Esophagus mucosa (tissue), 1 donor: Measurements from ENCODE around the gene TAMM41. TPM values are rescaled to one million over a fixed set of nuclear protein-coding genes. Genes with fewer than 3 reads are reported as not detected.
A peak's percentile ranks its signal among the peaks of the same experiment; 100 is the strongest.
"Not testable (repeated sequence)": the region's sequence is repeated elsewhere in the genome, so short reads cannot be mapped to it uniquely, and the experiment has no call there.

ENCODE experiments used
- ATAC-seq: fragments of 200-7000 bp; cut with Tn5 transposase; one replicate; pipeline ENCODE4 v1.9.1; 2020
- total RNA-seq: library from RNA; stranded (reverse); gene quantifications from one replicate; pipeline ENCODE4 v1.2.4, GENCODE V29; 2023
- donor health status: DM: yes; HTN: yes; CAD: no.

The TAMM41 gene
- total RNA-seq, 1 donor from 2014 or later: 13.6 TPM

DNA sequence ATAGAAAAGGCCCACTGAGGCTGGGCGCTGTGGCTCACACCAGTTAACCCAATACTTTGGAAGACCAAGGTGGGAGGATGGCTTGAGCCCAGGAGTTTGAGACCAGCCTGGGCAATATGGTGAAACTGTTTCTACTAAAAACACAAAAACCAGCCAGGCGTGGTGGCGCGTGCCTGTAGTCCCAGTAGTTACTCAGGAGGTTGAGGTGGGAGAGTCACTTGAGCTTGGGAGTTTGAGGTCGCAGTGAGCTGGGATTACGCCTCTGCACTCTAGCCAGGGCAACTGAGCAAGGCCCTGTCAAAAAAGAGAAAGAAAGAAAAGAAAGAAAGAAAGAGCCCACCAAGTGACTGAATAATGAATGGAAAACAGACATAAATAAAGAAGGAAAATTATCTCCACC is 32.0 kb downstream of the TAMM41 start:
- no peak for ATAC-seq

DNA sequence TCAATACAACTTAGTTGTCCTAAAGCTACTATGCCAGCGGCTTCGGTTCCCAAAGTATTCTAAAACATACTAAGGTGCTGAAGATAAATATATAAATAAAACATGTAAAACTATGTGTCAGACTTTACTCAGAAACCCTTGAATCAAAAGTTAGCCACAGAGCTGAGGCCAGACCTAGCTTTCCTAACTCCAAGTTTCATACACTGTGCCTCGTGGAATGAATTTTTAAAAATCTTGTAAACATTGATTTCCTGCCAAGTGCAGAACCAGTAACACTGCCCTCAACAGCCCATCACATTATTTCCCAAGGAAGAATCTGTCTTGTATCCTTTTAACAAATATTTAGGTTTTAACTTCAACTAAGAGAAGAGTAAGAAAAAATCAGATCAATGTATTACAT is 36.4 kb downstream of the TAMM41 start:
- no peak for ATAC-seq

DNA sequence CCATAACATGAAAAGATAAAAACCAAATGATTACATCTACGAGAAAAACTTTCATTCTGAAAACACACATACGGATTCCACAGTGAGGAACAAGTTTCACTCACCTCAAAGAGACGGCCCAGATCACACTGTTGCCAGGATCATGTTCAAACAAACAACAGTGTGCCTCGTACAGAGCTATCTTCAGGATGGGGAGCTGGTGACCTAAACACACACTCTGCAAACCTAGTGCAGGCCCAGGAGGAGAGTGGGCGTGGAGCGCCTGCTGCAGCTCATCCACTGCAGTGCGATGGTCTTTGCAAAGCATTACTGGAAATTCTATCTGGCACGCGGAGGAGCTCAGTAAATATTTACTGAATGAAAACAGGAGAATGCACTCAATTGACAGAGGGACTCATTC is 38.5 kb downstream of the TAMM41 start:
- no peak for ATAC-seq

DNA sequence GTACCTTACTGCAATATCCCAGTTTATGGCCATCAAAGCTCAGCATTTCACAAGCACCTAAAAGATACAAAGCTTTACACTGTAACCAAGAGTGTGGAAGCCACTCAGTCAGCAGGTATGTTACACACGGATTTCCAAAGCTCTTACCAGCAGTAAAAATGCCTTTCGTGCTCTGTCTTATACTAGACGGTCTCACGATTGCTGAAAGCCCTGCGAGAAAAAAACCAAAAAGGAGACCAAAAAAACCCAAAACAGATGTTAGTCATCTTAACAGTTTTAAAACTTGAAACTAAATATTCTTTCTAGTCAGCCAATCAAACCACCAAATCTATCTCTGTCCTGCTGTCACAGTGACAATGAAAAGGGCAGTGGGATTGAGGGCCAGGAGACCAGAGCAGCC is 39.0 kb downstream of the TAMM41 start:
- ATAC-seq: no peak

DNA sequence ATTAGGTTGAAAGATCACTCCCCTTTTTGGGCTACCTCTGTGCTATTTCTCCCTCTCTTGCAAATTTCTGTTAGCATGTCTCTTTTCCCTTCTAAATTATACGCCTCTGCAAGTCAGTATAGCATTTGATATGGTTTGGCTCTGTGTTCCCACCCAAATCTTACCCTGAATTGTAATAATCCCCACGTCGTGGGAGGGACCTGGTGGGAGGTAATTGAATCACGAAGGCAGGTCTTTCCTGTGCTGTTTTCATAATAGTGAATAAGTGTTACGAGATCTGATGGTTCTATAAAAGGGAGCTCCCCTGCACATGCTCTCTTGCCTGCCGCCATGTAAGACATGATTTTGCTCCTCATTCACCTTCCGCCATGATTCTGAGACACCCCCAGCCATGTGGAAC is 41.0 kb downstream of the TAMM41 start:
- no peak for ATAC-seq

DNA sequence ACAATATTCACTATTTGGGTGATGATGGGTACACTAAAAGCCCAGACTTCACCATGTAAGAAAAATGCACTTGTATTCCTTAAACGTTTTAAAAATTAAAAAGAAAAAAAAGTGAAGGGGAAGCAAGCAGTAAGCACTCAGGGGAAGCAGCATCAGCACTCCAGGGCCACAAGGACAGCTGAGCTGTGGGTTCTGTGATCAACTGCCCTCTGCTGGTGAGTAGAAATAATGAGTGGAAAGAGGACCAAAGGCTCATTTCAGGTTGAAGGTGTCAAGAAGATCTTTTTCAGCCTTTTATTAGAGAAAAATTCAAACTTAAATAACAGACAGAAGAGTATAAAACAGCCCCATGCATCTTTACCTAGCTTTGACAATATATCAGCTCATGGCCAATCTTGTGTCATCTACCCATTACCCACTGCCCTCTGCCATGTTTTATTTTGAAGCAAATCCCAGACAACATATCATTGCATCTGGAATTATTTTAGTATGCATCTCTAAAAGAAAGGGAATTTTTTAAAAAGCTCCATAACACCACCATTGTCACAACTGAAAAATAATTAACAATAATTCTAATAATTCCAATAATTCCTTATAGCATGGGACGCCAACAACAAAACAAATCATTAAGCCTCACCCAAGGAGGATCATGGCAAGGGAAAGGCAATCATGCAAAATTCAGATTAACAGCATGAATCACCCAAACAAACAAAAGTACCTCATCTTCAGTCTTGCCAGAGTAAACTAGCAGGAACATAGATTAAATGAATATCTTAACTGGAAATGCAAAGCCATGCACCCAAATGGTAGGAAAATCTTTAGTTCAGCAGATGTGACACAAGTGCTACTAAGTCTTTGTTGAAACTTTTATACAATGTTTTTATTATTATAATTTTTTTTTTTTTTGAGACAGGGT is 42.5 kb downstream of the TAMM41 start:
- ATAC-seq: peak; percentile 78

DNA sequence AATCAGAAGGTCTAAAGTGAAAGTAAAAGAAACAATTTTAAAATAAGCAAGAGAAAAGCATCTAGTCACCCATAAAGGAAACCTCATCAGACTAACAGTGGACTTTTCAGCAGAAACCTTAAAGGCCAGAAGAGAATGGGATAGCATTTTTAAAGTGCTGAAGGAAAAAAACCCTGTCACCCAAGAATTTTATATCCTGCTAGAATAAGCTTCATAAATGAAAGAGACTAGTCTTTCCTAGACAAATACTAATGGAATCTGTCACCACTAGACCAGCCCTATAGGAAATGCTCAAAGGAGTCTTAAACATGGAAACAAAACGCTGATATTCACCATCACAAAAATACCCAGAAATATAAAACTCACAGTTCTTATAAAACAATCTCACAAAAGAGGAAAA is 46.9 kb downstream of the TAMM41 start:
- ATAC-seq: no peak

DNA sequence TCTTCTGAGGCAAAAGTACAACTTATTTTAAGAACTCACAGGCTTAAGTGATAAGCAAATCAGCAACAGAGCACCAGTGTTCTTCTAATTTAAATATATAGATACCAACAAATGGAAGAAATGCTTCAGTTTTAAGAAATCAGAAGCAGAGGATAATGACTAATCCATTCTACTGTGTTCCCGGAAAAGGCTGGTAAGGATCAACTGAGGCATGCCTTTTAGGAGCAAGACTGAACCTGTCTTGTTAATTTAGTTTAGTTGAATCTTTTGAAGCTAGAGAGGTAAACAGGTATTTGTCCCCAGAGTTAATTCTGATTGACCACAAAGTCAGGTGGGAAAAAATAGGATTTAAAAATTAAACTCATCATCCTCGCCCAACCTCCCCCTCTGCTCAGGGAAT is 51.8 kb downstream of the TAMM41 start:
- ATAC-seq: peak; percentile 76

DNA sequence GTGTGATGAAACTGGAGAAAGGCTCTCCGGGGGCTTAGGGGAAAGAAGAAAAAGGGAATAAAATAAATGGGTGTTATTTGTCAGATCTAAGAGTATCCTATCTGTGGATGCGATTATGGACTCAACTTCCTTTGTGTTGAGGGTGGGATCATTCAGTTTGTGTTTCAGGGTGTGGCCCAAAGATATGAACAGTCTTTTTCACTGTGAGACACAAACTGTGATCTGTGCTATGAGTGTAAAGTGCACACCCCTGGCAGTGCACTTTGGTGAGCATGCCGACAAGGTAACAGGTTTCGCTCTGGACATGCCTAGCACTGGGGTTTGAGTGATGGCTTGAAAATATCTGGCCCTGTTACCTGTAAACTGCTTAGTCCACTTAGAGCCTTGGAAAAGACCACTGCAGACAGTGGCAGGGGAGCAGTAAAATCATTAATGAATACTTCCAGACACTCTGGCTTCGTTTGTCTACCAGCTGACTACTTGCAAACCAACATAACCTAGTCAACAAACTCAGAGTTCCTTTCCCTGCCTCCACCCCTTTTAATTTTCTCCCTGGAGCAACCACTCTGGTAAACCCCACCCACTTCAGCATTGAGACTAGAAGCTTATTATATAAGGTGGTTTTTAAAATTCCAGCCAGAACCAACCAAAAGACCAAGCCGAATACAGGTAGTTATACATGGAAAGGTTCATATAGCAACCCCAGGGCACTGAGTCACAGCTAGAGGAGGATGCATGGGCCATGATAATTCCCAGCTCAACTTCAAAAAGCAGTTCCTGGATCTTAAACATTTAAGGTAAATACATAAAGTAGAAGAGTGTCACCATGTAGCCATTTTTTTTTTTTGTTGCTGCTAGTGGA is 55.1 kb downstream of the TAMM41 start:
- ATAC-seq: peak; percentile 85

DNA sequence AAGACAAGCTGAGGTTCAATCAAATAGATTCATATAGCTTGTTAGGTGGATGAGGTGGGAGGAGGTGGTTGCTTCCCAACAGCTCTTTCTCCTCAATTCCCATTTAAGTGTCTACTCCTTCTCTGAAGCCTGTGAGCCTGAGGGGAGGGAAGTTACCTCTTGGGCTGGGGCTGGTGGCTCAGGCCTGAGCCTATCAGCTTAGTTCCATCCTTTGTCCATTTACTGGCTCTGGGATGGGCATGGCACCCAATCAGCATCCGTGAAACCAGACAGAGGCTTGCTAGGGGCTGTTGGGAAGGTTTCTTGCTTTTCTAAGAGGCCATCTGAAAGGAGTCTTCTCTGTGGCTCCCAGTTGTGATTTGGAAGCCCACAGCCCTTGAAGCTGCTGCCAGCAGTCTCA is 57.3 kb downstream of the TAMM41 start:
- no peak for ATAC-seq

DNA sequence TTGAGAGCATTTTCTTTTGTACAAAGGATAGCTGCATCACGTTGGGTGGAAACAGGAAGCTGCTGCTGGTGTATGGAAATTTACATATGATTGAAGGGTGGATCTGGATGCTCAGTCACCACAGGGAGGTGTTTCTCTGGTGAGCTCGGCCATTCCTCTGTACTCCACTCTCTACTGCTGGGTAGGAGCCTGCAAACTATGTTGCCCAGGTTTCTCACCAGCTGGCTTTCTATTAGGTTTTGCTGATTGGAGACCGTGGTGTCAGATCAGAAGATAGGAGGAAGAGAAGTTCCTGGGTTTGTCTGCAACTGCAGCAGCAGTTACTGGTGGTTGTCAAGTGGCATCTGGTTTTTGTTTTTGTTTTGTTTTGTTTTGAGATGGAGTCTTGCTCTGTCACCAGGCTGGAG is 61.7 kb downstream of the TAMM41 start:
- peak; percentile 33 for ATAC-seq

DNA sequence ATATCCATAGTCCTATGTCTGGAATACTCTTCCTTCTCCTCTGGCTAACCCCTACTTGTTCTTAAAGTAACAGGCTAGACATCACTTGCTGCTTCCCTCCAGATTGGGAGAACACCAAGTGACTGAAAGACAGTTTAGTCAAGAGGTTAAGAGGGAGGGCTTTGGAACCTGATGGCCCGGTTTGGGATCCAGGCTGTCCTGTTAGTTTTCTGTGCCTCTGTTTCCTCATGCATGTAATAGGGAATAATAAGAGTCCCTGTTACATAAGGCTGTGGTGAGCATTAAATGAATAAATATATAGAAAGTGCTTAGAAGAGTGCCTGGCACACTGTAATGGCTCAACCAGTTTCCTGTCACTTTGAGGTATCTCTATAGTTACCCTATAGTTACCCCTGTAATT is 66.3 kb downstream of the TAMM41 start:
- ATAC-seq: peak; percentile 81

DNA sequence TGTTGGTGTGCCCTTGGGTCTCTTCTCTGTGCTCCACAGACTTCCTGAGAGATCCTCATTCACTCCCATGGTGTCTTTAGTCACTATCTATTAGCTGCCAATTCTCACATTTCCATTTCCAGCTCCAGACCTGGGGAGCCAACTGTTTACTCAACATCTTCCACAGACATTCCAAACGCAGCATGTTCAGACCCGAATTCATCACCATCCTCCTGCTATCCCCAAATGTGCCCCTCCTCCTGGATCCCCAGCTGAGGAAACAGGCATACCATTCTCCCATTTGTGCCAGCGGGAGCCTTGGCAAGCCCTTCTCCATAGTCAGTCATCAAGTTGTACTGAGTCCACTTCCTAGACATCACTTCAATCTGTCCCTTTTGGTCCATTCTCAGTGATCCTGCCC is 67.1 kb downstream of the TAMM41 start:
- no peak for ATAC-seq

DNA sequence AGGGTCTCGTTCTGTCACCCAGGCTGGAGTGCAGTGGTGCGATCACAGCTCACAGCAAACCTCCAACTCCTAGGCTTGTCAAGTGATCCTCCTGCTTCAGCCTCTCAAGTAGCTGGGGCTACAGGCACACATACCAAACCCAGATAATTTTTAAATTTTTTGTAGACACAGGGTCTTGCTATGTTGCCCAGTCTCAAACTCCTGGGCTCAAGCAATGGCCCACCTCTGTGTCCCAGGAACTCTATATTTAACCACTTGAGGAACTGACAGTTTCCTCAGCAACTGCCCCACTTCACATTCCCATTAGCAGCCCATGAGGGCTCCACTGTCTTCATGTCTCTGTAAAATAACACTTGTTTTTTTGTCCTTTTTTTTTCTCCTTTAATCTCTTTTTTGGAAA is 68.4 kb downstream of the TAMM41 start:
- ATAC-seq: no peak

DNA sequence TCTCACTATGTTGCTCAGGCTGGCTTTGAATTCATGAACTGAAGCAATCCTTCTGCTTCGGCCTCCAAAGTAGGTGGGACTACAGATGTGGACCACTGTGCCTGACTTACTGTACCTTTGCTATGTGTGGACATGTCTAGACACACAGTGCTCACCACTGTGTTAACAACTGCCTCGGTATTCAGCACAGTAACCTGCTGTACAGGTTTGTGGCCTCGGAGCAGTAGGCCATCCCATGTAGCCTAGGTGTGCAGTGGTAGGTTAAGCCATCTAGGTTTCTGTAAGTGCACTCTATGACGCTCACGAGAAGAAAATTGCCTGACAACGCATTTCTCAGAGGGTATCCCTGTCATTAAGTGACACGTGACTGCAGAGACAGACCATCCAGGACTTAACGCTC is 70.3 kb downstream of the TAMM41 start:
- peak; percentile 90 for ATAC-seq

DNA sequence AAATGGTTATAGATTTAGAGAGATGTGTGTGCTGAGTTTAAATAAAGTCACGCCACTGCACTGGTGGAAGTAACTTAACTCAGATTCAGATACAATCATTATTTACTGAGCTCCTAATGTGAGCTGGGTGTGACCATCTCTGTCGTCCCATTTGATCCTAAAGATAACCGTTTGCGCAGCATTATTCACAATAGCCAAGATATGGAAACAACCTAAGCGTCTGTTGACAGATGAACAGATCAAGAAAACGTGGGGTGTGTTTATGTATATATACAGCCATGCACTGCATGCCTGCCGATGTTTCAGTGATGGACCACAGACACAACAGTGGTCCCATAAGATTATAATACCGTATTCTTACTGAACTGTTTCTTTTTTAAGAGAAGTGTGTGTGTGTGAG is 71.2 kb downstream of the TAMM41 start:
- ATAC-seq: no peak

DNA sequence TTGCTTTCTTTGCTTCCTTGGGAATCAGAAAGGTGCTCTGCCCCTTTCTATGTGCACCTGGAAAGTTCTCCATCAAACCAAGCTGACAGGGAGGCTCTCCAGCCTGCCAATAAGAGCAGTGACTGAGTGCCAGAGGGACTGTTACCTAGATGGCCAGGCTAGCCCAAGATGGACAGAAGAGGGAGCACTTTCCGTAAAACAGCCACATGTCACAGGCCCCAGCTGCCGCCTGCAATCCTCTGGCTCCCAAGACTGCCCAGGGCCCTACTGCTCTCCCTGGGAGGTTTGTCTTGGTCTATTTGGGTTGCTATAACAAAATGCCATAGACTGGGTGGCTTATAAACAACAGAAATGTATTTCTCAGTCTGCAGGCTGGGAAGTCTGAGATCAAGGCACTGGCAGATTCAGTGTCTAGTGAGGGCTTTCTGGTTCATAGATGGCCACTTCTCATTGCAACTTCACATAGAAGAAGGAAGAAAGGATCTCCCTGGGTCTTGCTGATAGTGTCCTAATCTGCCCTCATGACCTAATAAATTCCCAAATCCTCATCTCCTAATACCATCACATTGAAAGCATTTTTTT is 72.3 kb downstream of the TAMM41 start:
- no peak for ATAC-seq

DNA sequence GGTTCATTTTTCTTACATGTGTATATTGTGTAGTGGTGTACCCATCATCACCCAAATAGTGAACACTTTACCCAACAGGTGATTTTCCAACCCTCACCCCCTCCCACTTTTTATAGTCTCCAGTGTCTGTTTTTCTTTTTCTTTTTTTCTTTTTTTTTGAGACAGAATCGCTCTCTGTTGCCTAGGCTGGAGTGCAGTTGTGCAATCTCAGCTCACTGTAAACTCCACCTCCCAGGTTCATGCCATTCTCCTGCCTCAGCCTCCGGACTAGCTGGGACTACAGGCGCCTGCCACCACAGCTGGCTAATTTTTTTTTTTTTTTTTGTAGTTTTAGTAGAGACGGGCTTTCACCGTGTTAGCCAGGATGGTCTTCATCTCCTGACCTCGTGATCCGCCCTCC is 74.8 kb downstream of the TAMM41 start:
- ATAC-seq: not testable (repeated sequence)

DNA sequence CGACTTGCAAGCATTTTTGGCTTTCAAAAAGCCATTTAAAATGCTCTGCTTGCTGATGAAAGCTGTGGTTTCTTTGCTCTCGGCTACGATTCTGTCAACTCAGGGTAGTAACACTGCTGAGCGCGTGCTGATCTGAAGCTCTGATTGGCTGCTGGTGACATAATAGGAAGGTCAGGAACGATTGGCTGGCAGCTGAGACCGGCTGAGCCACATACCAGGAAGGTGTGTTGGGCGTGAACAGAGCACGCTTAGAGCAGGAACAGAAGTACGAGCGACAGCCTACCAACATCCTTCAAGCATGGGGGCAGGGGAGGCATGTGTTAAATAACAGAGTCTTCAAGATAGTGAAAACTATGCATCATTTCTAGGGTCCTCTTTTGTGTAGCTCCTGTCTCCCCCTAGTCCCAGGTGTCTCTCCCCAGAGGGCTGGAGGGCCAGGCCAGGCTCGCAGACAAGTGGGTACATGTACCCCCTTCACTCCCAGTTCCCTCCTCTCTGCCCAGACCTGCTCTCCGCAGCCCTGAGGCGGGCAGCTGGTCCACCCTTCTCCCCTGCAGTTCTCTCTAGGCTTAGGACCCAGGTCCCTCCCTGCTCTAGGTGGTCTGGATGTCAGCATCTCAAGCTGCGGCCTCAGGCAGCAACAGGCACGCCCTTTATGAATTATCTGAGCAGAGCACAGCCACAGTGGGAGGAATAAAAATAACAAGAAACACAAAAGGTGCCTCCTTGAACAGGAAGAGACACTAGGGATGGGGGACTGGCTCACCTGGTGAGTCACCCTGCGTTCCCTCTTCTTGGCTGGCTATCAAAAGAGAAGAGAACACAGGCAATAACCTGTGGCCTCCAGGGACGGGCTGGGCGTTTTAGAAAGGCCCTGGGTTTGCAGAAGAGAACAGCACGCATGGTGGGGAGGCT is 76.0 kb downstream of the TAMM41 start:
- ATAC-seq: peak; percentile 93

DNA sequence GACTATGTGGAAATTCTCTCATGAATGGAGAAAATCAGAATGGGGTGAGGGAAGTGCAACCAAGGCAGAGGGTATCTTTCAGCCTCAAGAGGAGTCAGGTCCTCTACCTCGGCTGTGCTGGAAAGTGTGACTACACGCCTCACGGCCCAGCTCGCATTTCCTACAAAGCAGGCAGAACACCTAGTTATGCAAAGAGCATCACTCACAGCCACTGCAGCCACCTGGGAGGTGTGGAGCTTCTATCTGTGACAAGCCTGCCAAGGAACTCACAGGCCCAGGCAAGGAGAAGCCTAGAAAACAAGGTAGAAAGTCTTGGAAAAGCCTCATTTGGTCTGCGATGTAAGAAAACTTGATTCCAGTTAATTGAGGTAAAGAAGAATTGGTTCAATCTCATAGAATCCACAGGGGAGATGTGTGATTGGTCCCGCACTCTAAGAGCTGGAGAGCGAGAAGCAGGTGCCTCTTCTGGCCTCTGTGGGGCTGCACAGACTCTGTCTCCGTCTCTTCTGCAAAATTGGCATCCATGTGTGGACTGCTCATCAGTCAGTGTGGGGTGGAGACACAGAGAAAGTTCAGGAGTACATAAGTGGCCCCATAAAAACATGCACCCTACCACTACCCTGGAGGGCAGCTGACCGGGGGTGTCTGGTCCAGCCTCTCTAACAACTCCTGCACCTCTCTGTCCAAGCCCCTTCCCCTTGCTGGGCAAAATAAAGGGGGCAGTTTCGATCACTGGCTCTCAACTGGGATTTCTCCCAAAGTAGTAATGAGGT is 76.8 kb downstream of the TAMM41 start:
- ATAC-seq: peak; percentile 45

DNA sequence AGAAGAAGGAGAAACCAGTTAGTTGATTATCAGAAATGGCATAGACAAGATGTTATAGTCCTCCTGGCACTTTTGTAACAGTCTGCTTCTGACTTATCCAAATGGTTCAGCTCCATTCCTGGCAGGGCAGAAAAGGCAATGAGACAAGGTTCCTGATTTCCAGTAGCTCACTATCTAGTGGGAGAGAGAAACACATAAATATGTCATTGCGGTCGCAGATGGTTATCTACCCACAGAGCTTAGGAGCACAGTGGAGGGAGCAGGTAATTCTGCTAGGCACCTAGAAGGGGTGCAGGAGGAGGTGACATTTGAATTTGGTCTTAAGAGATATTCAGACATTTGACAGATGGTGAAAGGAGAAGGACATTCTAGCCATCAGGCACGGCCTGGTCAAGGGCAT is 78.1 kb downstream of the TAMM41 start:
- ATAC-seq: no peak
